Heart left ventricle (tissue), 16 donors: ENCODE data around the gene VDR. TPM values are rescaled to one million over a fixed set of nuclear protein-coding genes. Genes with fewer than 3 reads are reported as not detected.

Experiments
- ATAC-seq, 4 donors: fragments of 200-7000 bp; cut with Tn5 transposase; one replicate each; pipeline ENCODE4 v1.9.1; 2020 to 2022; ENCODE audit warnings: moderate library complexity in 4 of 4, mild to moderate bottlenecking in 3 of 4, moderate number of reproducible peaks in 1 of 4
- DNase-seq, 5 donors: peaks; one replicate each; pipeline ENCODE4 v3.0.0-alpha.2; 2020
- H3K27ac ChIP-seq, 12 donors: fragments of 200-600 bp; sonication (generic) in 4 of 12; one replicate each; pipeline versions ENCODE4 v1.5.0 to v1.8.0; 2016 to 2022; ENCODE audit warnings: mild to moderate bottlenecking in 2 of 12
- H3K27me3 ChIP-seq, 9 donors: fragments of 200-600 bp; sonication (generic) in 2 of 9; one replicate each; pipeline versions ENCODE4 v1.5.1 to v1.8.0; 2016 to 2022; ENCODE audit warnings: mild to moderate bottlenecking in 3 of 9
- H3K36me3 ChIP-seq, 9 donors: fragments of 200-600 bp; sonication (generic) in 2 of 9; one replicate each; pipeline versions ENCODE4 v1.5.0 to v1.8.0; 2018 to 2022; ENCODE audit warnings: mild to moderate bottlenecking in 2 of 9
- H3K4me1 ChIP-seq, 12 donors: fragments of 200-600 bp; sonication (generic) in 4 of 12; one replicate each; pipeline versions ENCODE4 v1.5.0 to v1.8.0; 2016 to 2022; ENCODE audit warnings: mild to moderate bottlenecking in 3 of 12
- H3K4me3 ChIP-seq, 12 donors: fragments of 200-600 bp; sonication (generic) in 4 of 12; one replicate each; pipeline versions ENCODE4 v1.5.0 to v1.8.0; 2017 to 2022; ENCODE audit warnings: mild to moderate bottlenecking in 9 of 12, moderate library complexity in 4 of 12
- H3K9me3 ChIP-seq, 12 donors: fragments of 200-600 bp; sonication (generic) in 4 of 12; one replicate each; pipeline versions ENCODE4 v1.5.0 to v1.8.0; 2016 to 2022; ENCODE audit warnings: mild to moderate bottlenecking in 1 of 12
- POLR2A ChIP-seq, 2 donors: fragments of 450-650 bp; IDR thresholded peaks; one replicate each; pipeline ENCODE4 v1.6.1; 2017; ENCODE audit warnings: antibody characterized with exemption in 2 of 2, mild to moderate bottlenecking in 2 of 2, moderate library complexity in 2 of 2
- WGBS, 4 donors: extraction: QIAGEN DNeasy Blood & Tissue Kit in 2 of 4; methylation state at CpG; one replicate each; pipeline versions ENCODE4 v1.1.5 to v1.1.7; 2013 to 2018; 5-methylcytosine and 5-hydroxymethylcytosine counted together
- intact Hi-C, 10 donors: fragments of 100-400 bp; cut with DNase I; formaldehyde crosslinking; loops; one replicate each; pipeline versions ENCODE4 v1.11.1 to v1.14.2; 2022
- polyA plus RNA-seq, 2 donors: library from polyadenylated mRNA; stranded (reverse); fragments of 200-250 nt; gene quantifications; one replicate each; pipeline ENCODE4 v1.2.3, GENCODE V29; 2013
- total RNA-seq, 9 donors: library from RNA; depleted of rRNA in 2 of 9; stranded (reverse); fragments of >200 nt in 2 of 9; fragmentation: NEBNext Ultra II Directional in 3 of 9; extraction: Animal tissue kit (Norgen Biotek cat#: 25700) in 3 of 9; gene quantifications; one replicate each; pipeline versions ENCODE4 v1.1.0 to v1.2.4, GENCODE V29; 2016 to 2023
- TF ChIP-seq, protein P1 (sequence below), 12 donors: fragments of 200-600 bp; sonication (generic) in 4 of 12; IDR thresholded peaks; one replicate each; pipeline versions ENCODE4 v1.5.0 to v1.8.0; 2018 to 2022; ENCODE audit warnings: antibody characterized with exemption in 12 of 12, mild to moderate bottlenecking in 5 of 12
- donor health status: ischemic (EF 13 %, LVEDD 7.1; RV severe dilation, severe dysfunction).
- donor health status: healthy with polysubstance abuse.
- donor health status: DM: no; HTN: yes; CAD: no.
- donor health status: DM: no; HTN: no; CAD: no.
- donor health status: ischemic (EF 25% LVEDD 6.9; RV normal size, moderate dysfunction).
- donor health status: ischemic (EF 25% LVEDD 5.7; RV mildly dilated, moderate dysfunction).
- donor health status: healthy.
- donor health status: DM: yes; HTN: yes; CAD: no.
- donor health status: ischemic (EF 35%, LVEDD 5.7; RV mildly dilated, moderate dysfunction).
- donor health status: nonischemic (EF 11% LVEDD 7.7; RV severe dilation, severe dysfunction).
- donor health status: DM: yes; HTN: yes; CAD: no.
- donor health status: PGD.
- donor health status: ischemic (EF 29% LVEDD 5.4; RV normal size, mild dysfunction).
- donor health status: nonischemic (EF 23%, LVEDD 6.1; RV moderate dilation, normal function).

The VDR gene
- total and polyA plus RNA-seq, 11 donors, result 0.15 to 4.3 (median 0.63) TPM

GRCh38 chr12:47883663-47884195, 21.1 kb downstream of the VDR start:
- peaks cover 0 to 24% (median 0%) of the 10 kb centered on the region in 12 donors for H3K4me1 ChIP-seq
- no peak for ATAC-seq
- H3K27me3 ChIP-seq, result no peaks in the 10 kb centered on the region
- WGBS, 4 donors, result 86 to 95% (median 93%) methylated on average over 5 of the region's 5 CpGs
- no peaks in the 10 kb centered on the region for H3K9me3 ChIP-seq
- no peak for DNase-seq
- H3K27ac ChIP-seq, result no peak overlapping the region
- no peak overlapping the region for H3K4me3 ChIP-seq
- TF ChIP-seq, protein P1, sequence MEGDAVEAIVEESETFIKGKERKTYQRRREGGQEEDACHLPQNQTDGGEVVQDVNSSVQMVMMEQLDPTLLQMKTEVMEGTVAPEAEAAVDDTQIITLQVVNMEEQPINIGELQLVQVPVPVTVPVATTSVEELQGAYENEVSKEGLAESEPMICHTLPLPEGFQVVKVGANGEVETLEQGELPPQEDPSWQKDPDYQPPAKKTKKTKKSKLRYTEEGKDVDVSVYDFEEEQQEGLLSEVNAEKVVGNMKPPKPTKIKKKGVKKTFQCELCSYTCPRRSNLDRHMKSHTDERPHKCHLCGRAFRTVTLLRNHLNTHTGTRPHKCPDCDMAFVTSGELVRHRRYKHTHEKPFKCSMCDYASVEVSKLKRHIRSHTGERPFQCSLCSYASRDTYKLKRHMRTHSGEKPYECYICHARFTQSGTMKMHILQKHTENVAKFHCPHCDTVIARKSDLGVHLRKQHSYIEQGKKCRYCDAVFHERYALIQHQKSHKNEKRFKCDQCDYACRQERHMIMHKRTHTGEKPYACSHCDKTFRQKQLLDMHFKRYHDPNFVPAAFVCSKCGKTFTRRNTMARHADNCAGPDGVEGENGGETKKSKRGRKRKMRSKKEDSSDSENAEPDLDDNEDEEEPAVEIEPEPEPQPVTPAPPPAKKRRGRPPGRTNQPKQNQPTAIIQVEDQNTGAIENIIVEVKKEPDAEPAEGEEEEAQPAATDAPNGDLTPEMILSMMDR (IDR thresholded peaks at IDR 0.05), result no peak
- TF ChIP-seq POLR2A (IDR thresholded peaks at IDR 0.05), result no peak
- intact Hi-C loops, result no loop called here
- H3K36me3 ChIP-seq, result peaks cover 0 to 1% (median 0%) of the 10 kb centered on the region in 9 donors

DNA sequence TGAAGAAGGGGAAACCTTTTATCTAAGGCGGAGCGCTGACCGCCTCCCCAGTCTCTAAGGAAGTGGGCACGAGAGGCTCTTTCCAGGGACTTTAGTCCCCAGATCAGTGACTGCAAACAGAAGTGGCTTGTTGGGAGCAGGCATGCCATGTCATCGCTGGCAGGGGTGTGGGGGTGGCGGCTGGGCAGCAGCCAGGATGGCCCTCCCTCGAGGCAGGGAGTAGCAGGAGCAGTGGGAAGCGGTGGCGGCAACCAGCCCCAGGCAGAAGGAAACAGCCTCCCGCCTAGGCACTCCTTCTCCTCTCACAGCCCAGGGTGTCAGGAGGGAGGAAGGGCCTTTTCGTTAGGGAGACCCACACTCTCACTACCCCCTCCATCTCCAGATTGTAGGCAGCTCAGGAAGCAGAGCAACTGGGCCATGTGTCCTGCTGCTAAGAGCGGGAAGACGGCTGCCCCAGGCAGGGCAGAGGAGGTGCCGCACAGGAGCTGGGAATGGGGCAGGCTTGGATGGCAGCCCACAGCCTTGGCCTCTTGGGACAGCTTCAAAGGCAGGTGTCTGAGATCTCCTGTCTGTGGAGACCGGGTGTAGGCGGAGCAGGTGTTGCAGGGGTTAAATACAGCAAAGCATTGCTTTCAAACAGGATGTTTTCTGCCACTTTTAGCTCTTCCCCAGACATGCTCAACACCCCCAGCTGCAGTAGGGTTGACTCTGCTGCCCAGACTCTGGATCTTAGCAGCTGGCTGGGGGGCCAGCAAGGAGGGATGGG, 21.8 kb downstream of the VDR start:
- H3K27ac ChIP-seq, result no peak overlapping the region
- H3K36me3 ChIP-seq, result peaks cover 0 to 9% (median 0%) of the 10 kb centered on the region in 9 donors
- H3K9me3 ChIP-seq, result no peaks in the 10 kb centered on the region
- WGBS, 4 donors, result 42 to 52% (median 44%) methylated on average over 16 of the region's 16 CpGs
- H3K4me1 ChIP-seq, result peaks cover 0 to 24% (median 0%) of the 10 kb centered on the region in 12 donors
- H3K4me3 ChIP-seq, result peak overlapping the region in 1 of 12 donors; percentile 25
- DNase-seq (peak in 1 of 5 donors; percentile 34), ATAC-seq (peak; percentile 16 to 58 (median 30))
- intact Hi-C loops, result no loop called here
- no peak for TF ChIP-seq POLR2A (IDR thresholded peaks at IDR 0.05)
- TF ChIP-seq, protein P1 (IDR thresholded peaks at IDR 0.05), result no peak
- no peaks in the 10 kb centered on the region for H3K27me3 ChIP-seq

DNA sequence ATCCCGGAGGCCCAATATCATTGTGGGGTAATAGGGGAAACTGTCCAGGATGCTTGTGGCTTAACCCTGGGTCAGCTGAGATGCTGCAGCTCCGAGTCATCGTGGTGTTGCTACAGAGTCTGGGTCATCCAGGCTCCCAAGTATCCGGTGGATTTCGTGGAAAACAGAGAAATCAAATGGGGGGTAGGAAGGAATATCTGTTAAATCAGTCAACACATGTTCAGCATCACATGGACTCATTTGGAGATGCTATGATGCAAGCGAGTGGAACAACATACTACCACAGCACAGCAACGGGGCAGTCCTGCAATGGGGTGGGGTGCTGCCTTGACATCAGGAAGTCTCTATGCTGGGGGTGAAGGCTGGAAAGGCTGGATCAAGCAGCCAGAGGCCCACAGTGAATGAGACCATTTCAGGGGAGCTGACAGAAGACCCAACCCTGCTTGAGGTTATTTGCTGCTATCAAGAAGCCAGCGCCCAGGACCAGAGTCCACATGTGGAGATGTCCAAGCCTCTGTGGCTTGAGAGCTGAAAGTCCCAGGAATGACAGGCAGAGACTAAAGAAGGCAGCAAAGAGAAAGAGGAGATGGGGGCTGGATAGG, 22.9 kb downstream of the VDR start:
- intact Hi-C loops, result no loop called here
- Histone ChIP-seq H3K9me3 (no peaks in the 10 kb centered on the region), H3K36me3 (peaks cover 0 to 10% (median 0%) of the 10 kb centered on the region in 9 donors), H3K4me3 (no peak overlapping the region), H3K27me3 (no peaks in the 10 kb centered on the region), H3K4me1 (peaks cover 0 to 24% (median 0%) of the 10 kb centered on the region in 12 donors), H3K27ac (no peak overlapping the region)
- DNase-seq, result no peak
- peak in 3 of 4 donors; percentile 38 to 69 (median 67) for ATAC-seq
- WGBS, 4 donors, result 55 to 74% (median 73%) methylated on average over 8 of the region's 8 CpGs
- no peak for TF ChIP-seq POLR2A (IDR thresholded peaks at IDR 0.05)

- 96 to 100% (median 97%) methylated on average over 2 of the region's 2 CpGs for WGBS, 4 donors
- H3K36me3 ChIP-seq, result peaks cover 0 to 10% (median 0%) of the 10 kb centered on the region in 9 donors
- no peak for TF ChIP-seq POLR2A (IDR thresholded peaks at IDR 0.05)
- TF ChIP-seq, protein P1 (IDR thresholded peaks at IDR 0.05), result no peak
- H3K27ac ChIP-seq, result no peak overlapping the region
- DNase-seq, result no peak
- no peaks in the 10 kb centered on the region for H3K27me3 ChIP-seq
- no peak for ATAC-seq
- H3K4me3 ChIP-seq, result no peak overlapping the region
- H3K9me3 ChIP-seq, result no peaks in the 10 kb centered on the region
- H3K4me1 ChIP-seq, result peaks cover 0 to 24% (median 0%) of the 10 kb centered on the region in 12 donors
- intact Hi-C loops, result no loop called here
Measured at GRCh38 chr12:47881051-47881450, 23.7 kb downstream of the VDR start.
